NCI-H1930 (cell line): Measurements from ENCODE around the gene POP7.

Experiments used
- DNase-seq, 2 experiments: peaks; one replicate each; lab custom pipeline; 2025; lab: John Stamatoyannopoulos, UW

POP7 gene

DNA sequence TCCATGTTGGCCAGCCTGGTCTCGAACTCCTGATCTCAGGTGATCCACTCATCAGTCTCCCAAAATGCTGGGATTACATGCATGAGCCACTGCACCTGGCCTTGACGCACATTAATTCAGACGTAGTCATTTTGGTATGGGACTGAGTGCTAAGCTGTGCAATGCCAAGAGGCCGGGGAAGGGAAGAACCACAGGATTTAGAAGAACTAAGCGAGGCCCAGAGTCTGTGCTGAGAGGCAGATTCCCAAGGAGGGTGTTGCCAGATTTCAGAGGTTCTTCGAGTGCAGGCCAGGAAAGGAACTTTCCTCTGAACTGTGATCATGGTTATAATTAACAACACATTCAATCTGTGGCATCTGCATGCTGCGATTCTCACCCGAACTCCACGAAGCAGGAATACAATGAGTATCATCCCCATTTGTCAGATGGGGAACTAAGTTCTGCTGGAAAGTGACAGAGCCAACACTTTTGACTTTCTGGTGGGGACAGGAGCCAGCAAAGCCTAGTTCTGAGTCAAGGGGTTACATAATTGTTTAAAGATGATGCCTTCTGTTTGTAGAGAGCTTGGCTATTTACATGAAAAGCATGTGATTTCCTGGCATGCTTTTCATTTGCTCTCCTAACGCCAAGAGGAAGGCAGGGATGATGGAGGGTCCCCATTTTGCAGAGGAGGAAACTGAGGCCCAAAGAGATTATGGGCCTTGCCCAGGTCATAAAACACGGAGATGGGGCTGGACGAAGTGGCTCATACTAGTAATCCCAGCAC lies 21.3 kb downstream of the POP7 start:
- DNase-seq, result no peak

DNA sequence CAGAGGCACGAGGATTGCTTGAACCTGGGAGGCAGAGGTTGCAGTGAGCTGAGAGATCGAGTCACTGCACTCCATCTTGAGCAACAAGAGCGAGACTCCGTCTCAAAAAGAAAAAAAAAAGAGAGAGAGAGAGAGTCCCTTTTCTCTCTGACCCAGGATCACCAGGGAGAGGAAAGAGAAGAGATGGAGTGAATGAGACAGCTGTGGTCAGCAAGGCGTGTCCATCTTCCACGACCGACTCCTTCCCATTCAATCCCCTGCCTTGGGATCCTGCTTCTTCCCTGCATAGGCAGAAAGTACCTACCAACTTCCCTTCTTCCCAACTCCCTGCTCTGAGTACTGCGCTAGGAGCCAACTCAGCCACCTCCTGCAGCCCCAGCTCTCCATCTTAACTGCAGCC lies 22.3 kb downstream of the POP7 start:
- DNase-seq, result no peak

DNA sequence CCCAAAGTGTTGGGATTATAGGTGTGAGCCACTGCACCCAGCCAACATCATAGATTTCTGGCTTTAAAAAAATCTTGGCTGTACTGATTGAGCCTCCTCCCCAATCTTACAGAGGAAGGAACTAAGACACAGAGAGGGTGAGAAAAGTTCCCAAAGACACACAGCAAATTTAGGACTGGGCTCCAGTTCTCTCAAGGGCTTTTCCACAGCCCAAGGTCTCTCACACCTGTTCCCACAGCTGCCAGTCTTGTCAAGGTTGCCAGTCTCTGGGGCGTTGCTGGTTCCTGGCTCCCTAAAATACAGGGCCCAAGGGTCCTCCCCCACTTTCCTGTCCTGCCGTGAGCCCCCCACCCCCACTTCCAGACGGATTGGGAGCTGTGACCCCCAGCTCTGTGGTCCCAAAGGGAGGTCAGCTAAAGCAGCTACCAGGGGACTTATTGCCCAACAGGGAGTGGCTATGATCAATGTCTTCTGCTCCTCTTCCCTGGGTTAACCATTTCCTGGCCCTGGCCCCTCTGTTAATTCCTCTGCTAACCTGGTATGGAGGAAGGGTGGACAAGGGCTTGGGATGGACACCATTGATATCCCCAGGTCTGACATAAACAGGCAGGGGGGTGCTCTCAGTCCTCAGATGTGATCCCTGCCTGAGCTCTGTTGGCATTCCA lies 24.3 kb downstream of the POP7 start:
- no peak for DNase-seq

- DNase-seq, result no peak
Observed at GRCh38 chr7:100731937-100732636, 26.2 kb downstream of the POP7 start.

DNA sequence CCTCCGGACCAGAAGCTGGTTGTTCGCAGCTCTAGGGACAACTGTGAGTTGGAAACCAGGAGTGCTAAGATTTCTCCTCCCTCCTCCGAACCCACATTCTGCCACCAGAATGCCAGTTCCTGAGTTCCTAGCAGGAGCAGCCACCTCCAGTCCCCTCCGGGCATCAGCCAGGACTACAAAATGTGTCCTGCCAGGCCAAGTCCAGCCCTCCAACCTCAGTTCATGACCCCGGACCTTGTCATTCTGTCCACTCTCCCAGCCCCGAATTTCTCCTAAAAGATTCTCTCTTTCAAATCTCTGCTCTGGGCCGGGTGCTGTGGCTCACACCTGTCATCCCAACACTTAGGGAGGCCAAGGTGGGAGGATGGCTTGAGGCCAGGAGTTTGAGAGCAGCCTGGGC lies 29.8 kb downstream of the POP7 start:
- no peak for DNase-seq

- no peak for DNase-seq
Observed at GRCh38 chr7:100736671-100737070, 30.8 kb downstream of the POP7 start.

- DNase-seq, result no peak
Observed at GRCh38 chr7:100739934-100740333, 34.0 kb downstream of the POP7 start.

DNA sequence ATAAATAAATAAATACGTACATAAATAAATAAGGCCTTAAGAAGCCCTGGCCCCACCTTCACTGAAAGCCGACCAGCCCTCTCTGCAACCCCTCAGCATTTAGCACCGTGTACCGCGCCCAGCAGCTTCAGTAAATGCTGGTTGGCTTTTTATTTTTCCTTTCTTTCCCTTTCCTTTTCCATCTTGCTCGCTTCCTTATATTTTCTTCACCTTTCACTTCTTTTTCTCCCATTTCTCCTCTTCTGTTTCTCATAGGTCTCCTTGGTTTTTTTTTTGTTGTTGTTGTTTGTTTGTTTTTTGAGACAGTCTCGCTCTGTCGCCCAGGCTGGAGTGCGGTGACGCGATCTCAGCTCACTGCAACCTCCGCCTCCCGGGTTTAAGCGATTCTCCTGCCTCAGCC lies 38.7 kb downstream of the POP7 start:
- no peak for DNase-seq

DNA sequence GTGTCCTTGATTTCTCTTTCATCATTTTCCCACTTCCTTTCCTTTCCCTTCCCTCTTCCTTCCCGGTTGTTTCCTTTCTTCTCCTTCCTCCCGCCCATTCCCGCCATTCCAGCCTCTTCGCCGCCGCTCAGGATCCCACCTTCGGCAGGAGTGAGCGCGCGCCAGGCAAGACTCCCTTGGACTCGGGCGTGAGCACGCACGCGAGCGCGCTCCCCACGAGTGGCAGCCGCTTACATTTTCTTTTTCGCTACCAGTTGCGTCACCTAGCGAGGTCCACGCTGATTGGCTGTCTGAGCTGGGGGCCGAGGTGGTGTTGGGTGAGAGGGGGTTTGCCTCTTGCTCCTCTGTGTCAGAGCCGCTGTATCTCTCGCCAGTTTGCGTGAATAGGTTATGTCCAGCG lies 39.3 kb downstream of the POP7 start:
- DNase-seq, result peak; percentile 85 to 86

DNA sequence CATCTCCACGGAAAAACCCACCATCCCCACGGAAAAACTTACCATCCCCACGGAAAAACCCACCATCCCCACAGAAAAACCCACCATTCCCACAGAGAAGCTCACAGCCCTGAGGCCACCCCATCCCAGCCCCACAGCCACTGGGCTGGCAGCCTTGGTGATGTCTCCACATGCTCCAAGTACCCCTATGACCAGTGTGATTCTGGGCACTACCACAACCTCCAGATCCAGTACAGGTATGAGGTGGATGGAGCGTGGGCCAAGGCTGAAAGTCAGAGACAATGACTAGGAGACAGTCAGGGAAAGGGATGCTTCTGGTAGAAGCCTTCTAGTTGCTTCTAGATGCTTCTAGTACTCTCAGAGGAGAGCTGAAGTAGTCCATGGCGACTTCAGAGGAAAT lies 47.1 kb downstream of the POP7 start:
- DNase-seq, result no peak

- no peak for DNase-seq
Observed at GRCh38 chr7:100753750-100754149, 47.8 kb downstream of the POP7 start.
